ENCODE results near the gene ZRANB2.

GRCh38 chr1:71047635-71048607 lies 32.9 kb downstream of the ZRANB2 start, which contains the start of gene PTGER3:
- no peak for TF ChIP-seq CTCF (IDR thresholded peaks at IDR 0.05)
- no peak for TF ChIP-seq POLR2A (IDR thresholded peaks at IDR 0.05)

All from testis (tissue), 2 donors.